HCT116 (cell line): Measurements from ENCODE around the gene MAP2K5. TPM values are rescaled to one million over a fixed set of nuclear protein-coding genes. Genes with fewer than 3 reads are reported as not detected.

Experiments
- ATAC-seq: fragments of 200-7000 bp; cut with Tn5 transposase; 2 replicates; pipeline ENCODE4 v1.9.1; 2020; ENCODE audit warnings: mild to moderate bottlenecking, moderate library complexity
- BruUV-seq: library from RNA; stranded (reverse); fragments of 400-500 nt; replicated peaks from 2 replicates; lab custom pipeline; 2021; lab: Mats Ljungman, UMichigan
- CTCF ChIA-PET: fragments of 300-600 bp; sonication (Branson Sonifier 250); formaldehyde crosslinking; loops from one replicate; lab custom pipeline; 2021; ENCODE audit warnings: antibody characterized with exemption; lab: Charles Lee
- POLR2A ChIA-PET: fragments of 300-600, 350-600 bp; sonication (Branson Sonifier 250); formaldehyde crosslinking; loops from one replicate; lab custom pipeline; 2021; ENCODE audit warnings: antibody characterized with exemption; lab: Charles Lee
- RAD21 ChIA-PET, 2 experiments: fragments of 300-600 bp; sonication (Branson Sonifier 250); formaldehyde crosslinking; loops; one replicate each; lab custom pipeline; 2023; ENCODE audit warnings: low total read pairs in 2 of 2; ENCODE audit not compliant: uncharacterized antibody in 2 of 2, unreplicated experiment in 2 of 2, low non-redundant PET in 1 of 2; lab: Charles Lee
- DNase-seq: peaks from one replicate; pipeline ENCODE4 v3.0.0-alpha.2; 2010; ENCODE audit warnings: low read depth, low spot score
- H2AFZ ChIP-seq: fragments of 200-600 bp; shearing (Covaris generic), sonication (generic); 2 replicates; pipeline ENCODE4 v1.6.1; 2017; ENCODE audit warnings: low read depth, mixed run types, mixed read lengths, antibody characterized with exemption, low read length; ENCODE audit not compliant: poor library complexity, severe bottlenecking
- H3K27ac ChIP-seq: 2 replicates; pipeline ENCODE4 v1.5.1; 2012; ENCODE audit warnings: low read depth, low read length
- H3K27me3 ChIP-seq: fragments of 200-600 bp; sonication (generic); 2 replicates; pipeline ENCODE4 v1.6.1; 2016; ENCODE audit warnings: mixed run types, low read length, mixed read lengths; ENCODE audit not compliant: insufficient read depth
- H3K36me3 ChIP-seq, 2 experiments: fragments of 200-500 bp in 1 of 2; fragments of 200-600 bp in 1 of 2; sonication (Bioruptor generic) in 1 of 2; sonication (generic) in 1 of 2; 2 replicates each; pipeline versions ENCODE4 v1.5.1 to v1.6.1; 2014 to 2016; ENCODE audit warnings: low read length in 2 of 2, inconsistent platforms in 1 of 2, mixed read lengths in 1 of 2, mixed run types in 1 of 2; ENCODE audit not compliant: insufficient read depth in 2 of 2, control insufficient read depth in 1 of 2
- H3K4me1 ChIP-seq, 2 experiments: fragments of 200-600 bp in 1 of 2; sonication (generic) in 1 of 2; 2 replicates each; pipeline versions ENCODE4 v1.5.1 to v1.6.1; 2012 to 2017; ENCODE audit warnings: low read length in 2 of 2, inconsistent platforms in 1 of 2, mild to moderate bottlenecking in 1 of 2, mixed read lengths in 1 of 2, mixed run types in 1 of 2, moderate library complexity in 1 of 2; ENCODE audit not compliant: insufficient read depth in 2 of 2, control insufficient read depth in 1 of 2
- H3K4me2 ChIP-seq: fragments of 200-600 bp; sonication (generic); 2 replicates; pipeline ENCODE4 v1.6.1; 2017; ENCODE audit warnings: mixed run types, low read length, mixed read lengths
- H3K4me3 ChIP-seq, 2 experiments: fragments of 200-600 bp in 1 of 2; sonication (generic) in 1 of 2; replicated peaks in 1 of 2; 2 replicates each; pipeline ENCODE4 v1.5.1; 2011 to 2016; ENCODE audit warnings: low read length in 2 of 2, control low read depth in 1 of 2, low read depth in 1 of 2, mild to moderate bottlenecking in 1 of 2, mixed read lengths in 1 of 2, mixed run types in 1 of 2
- H3K79me2 ChIP-seq: fragments of 200-600 bp; sonication (generic); 2 replicates; pipeline ENCODE4 v1.6.1; 2017; ENCODE audit warnings: mild to moderate bottlenecking, mixed run types, low read length, moderate library complexity, mixed read lengths; ENCODE audit not compliant: insufficient read depth
- H3K9ac ChIP-seq: fragments of 200-600 bp; sonication (generic); 2 replicates; pipeline ENCODE4 v1.6.1; 2016; ENCODE audit warnings: low read length, mixed read lengths
- H3K9me2 ChIP-seq: fragments of 200-600 bp; sonication (generic), shearing (Covaris generic); 2 replicates; pipeline ENCODE4 v1.6.1; 2017; ENCODE audit warnings: mixed run types, mild to moderate bottlenecking, moderate library complexity; ENCODE audit not compliant: insufficient read depth
- H3K9me3 ChIP-seq, 2 experiments: fragments of 200-500 bp in 1 of 2; fragments of 200-600 bp in 1 of 2; sonication (Bioruptor generic) in 1 of 2; sonication (generic) in 1 of 2; 2 replicates each; pipeline ENCODE4 v1.6.1; 2014 to 2017; ENCODE audit warnings: low read length in 2 of 2, mixed read lengths in 2 of 2, inconsistent platforms in 1 of 2, low read depth in 1 of 2, mild to moderate bottlenecking in 1 of 2, mixed run types in 1 of 2, moderate library complexity in 1 of 2; ENCODE audit not compliant: control insufficient read depth in 1 of 2, insufficient read depth in 1 of 2
- H4K20me1 ChIP-seq: fragments of 200-600 bp; sonication (generic), shearing (Covaris generic); 2 replicates; pipeline ENCODE4 v1.6.1; 2017; ENCODE audit warnings: mixed run types, mild to moderate bottlenecking, moderate library complexity; ENCODE audit not compliant: insufficient read depth
- CBX3 ChIP-seq: IDR thresholded peaks from 2 replicates; pipeline ENCODE4 v1.6.1; 2012; ENCODE audit warnings: low read depth
- CEBPB ChIP-seq: IDR thresholded peaks from 2 replicates; pipeline ENCODE4 v1.6.1; 2012; ENCODE audit warnings: low read depth
- EGR1 ChIP-seq: IDR thresholded peaks from 2 replicates; pipeline ENCODE4 v1.6.1; 2012; ENCODE audit warnings: low read depth
- EZH2 ChIP-seq: fragments of 200-600 bp; sonication (generic); IDR thresholded peaks from 2 replicates; pipeline ENCODE4 v1.6.1; 2017; ENCODE audit warnings: antibody characterized with exemption, mixed run types
- FOSL1 ChIP-seq: IDR thresholded peaks from 2 replicates; pipeline ENCODE4 v1.6.1; 2012; ENCODE audit warnings: low read depth
- JUND ChIP-seq: IDR thresholded peaks from 2 replicates; pipeline ENCODE4 v1.6.1; 2012
- RAD21 ChIP-seq: IDR thresholded peaks from 2 replicates; pipeline ENCODE4 v1.6.1; 2012; ENCODE audit warnings: low read depth, mild to moderate bottlenecking
- SIN3A ChIP-seq: IDR thresholded peaks from 2 replicates; pipeline ENCODE4 v1.6.1; 2012; ENCODE audit warnings: low read depth
- SP1 ChIP-seq: IDR thresholded peaks from 2 replicates; pipeline ENCODE4 v1.6.1; 2012; ENCODE audit warnings: low read depth
- SRF ChIP-seq: IDR thresholded peaks from 2 replicates; pipeline ENCODE4 v1.6.1; 2012; ENCODE audit warnings: low read depth
- YY1 ChIP-seq: IDR thresholded peaks from 2 replicates; pipeline ENCODE4 v1.6.1; 2011; ENCODE audit warnings: low read length, low read depth, moderate library complexity, mild to moderate bottlenecking; ENCODE audit not compliant: insufficient replicate concordance; ENCODE audit errors: extremely low read depth
- ZNF274 ChIP-seq: fragments of 200-500 bp; sonication (Bioruptor generic); IDR thresholded peaks from 2 replicates; pipeline ENCODE4 v1.6.1; 2014; ENCODE audit warnings: mild to moderate bottlenecking, low read depth, low read length, inconsistent platforms
- intact Hi-C: fragments of 100-400 bp; cut with micrococcal nuclease; formaldehyde crosslinking; loops from 2 replicates; pipeline ENCODE4 v1.10.0; 2022
- total RNA-seq: library from RNA; stranded (reverse); gene quantifications from one replicate; pipeline ENCODE4 v1.2.1, GENCODE V29; 2021; ENCODE audit not compliant: unreplicated experiment
- TF ChIP-seq, protein P1 (sequence below): IDR thresholded peaks from 2 replicates; pipeline ENCODE4 v1.6.1; 2012; ENCODE audit warnings: low read depth
- TF ChIP-seq, protein P2 (sequence below): IDR thresholded peaks from 2 replicates; pipeline ENCODE4 v1.6.1; 2012
- TF ChIP-seq, protein P3 (sequence below): IDR thresholded peaks from 2 replicates; pipeline ENCODE4 v1.6.1; 2011; ENCODE audit warnings: mild to moderate bottlenecking, low read length, moderate library complexity; ENCODE audit not compliant: insufficient replicate concordance; ENCODE audit errors: extremely low read depth

MAP2K5 gene
- total RNA-seq, 1 experiment from 2014 or later: 15.6 TPM

DNA sequence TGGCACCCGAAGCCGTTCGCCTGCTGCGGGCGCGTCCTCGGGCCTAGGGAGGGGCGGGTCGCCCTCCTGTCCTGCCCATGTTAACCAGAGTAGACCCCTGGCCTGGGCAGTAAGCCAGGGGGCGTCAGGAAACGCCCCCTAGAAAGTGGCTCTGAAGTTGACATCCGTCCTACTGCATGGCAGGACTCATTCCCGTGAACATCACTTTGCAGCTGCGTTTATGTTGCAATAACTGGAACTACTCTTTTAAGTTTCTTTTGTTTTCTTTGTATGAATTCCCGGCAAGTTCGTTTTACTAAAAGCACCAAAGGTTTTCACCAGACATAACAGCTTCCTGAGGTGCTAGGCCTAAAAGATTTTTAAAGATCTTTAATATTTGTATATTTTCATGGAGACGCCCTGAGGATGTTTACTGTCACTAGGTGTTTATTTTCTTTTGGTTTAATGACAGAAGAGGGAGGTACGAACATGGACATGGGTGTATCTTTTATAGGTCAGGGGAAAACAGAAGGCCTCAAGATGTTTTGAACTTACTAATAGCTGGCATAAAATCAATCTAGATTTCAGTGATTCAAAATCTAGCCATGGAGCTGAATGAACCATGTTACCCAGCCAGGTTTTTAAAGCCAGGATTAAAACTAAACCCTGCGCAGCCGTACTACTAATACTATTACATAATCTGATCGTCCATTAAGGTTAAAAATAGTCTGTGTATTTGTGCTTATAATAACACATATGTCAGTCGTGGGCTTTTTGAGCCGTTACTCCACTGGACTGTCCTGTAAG is 20.5 kb upstream of the MAP2K5 start:
- Histone ChIP-seq H3K9me2 (no peaks in the 10 kb centered on the region), H2AFZ (no peak overlapping the region), H3K4me1 (peaks cover 10 to 19% of the 10 kb centered on the region in 2 experiments), H3K36me3 (no peaks in the 10 kb centered on the region), H3K4me3 (peak overlapping the region; percentile 72 to 91), H3K4me2 (peak overlapping the region; percentile 92), H3K27ac (peak overlapping the region; percentile 99), H4K20me1 (no peaks in the 10 kb centered on the region), H3K27me3 (no peaks in the 10 kb centered on the region), H3K79me2 (peaks cover 48% of the 10 kb centered on the region), H3K9ac (peak overlapping the region; percentile 92), H3K9me3 (no peaks in the 10 kb centered on the region)
- ChIA-PET RAD21 (no interaction called here), POLR2A (no interaction called here), CTCF (no interaction called here)
- DNase-seq (no peak), ATAC-seq (no peak)
- BruUV-seq: TSS peak; percentile 70
- TF ChIP-seq SP1 (no peak), CEBPB (0 out of 2 replicates have a peak, but pooled peaks have one; percentile 10)
- TF ChIP-seq, protein P1, sequence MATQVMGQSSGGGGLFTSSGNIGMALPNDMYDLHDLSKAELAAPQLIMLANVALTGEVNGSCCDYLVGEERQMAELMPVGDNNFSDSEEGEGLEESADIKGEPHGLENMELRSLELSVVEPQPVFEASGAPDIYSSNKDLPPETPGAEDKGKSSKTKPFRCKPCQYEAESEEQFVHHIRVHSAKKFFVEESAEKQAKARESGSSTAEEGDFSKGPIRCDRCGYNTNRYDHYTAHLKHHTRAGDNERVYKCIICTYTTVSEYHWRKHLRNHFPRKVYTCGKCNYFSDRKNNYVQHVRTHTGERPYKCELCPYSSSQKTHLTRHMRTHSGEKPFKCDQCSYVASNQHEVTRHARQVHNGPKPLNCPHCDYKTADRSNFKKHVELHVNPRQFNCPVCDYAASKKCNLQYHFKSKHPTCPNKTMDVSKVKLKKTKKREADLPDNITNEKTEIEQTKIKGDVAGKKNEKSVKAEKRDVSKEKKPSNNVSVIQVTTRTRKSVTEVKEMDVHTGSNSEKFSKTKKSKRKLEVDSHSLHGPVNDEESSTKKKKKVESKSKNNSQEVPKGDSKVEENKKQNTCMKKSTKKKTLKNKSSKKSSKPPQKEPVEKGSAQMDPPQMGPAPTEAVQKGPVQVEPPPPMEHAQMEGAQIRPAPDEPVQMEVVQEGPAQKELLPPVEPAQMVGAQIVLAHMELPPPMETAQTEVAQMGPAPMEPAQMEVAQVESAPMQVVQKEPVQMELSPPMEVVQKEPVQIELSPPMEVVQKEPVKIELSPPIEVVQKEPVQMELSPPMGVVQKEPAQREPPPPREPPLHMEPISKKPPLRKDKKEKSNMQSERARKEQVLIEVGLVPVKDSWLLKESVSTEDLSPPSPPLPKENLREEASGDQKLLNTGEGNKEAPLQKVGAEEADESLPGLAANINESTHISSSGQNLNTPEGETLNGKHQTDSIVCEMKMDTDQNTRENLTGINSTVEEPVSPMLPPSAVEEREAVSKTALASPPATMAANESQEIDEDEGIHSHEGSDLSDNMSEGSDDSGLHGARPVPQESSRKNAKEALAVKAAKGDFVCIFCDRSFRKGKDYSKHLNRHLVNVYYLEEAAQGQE: no peak
- intact Hi-C loops: loop anchor here (10.0 kb wide), 1 partner anchor 313 kb away; no protein-coding TSS in a partner anchor

DNA sequence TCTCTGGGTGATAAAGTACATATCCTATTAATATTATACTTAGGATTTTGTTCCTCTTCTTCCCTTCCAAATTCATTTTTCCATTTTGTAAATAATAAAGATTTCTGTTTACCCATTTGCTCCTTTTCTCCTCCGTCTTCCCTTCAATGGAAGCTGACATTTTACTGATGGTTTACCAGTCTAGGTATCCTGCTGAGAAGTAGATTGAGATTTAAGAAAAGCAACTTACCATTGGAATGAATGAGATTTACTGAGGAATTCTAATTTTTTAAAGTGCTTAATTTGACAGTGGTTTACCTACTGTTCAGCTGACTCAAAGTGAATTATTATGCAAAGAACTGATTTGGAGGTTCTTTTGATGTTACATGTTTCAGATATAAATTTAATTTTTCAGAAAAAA is 19.2 kb upstream of the MAP2K5 start:
- no peak for TF ChIP-seq JUND
- no peak for TF ChIP-seq EZH2
- TF ChIP-seq, protein P2, sequence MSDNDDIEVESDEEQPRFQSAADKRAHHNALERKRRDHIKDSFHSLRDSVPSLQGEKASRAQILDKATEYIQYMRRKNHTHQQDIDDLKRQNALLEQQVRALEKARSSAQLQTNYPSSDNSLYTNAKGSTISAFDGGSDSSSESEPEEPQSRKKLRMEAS: no peak
- no peak for TF ChIP-seq SIN3A
- no peak for TF ChIP-seq FOSL1
- TF ChIP-seq CEBPB: no peak
- TF ChIP-seq RAD21: no peak
- TF ChIP-seq CBX3: no peak
- no peak for TF ChIP-seq ZNF274
- no peak for TF ChIP-seq YY1
- no peak for TF ChIP-seq SRF
- TF ChIP-seq, protein P3, sequence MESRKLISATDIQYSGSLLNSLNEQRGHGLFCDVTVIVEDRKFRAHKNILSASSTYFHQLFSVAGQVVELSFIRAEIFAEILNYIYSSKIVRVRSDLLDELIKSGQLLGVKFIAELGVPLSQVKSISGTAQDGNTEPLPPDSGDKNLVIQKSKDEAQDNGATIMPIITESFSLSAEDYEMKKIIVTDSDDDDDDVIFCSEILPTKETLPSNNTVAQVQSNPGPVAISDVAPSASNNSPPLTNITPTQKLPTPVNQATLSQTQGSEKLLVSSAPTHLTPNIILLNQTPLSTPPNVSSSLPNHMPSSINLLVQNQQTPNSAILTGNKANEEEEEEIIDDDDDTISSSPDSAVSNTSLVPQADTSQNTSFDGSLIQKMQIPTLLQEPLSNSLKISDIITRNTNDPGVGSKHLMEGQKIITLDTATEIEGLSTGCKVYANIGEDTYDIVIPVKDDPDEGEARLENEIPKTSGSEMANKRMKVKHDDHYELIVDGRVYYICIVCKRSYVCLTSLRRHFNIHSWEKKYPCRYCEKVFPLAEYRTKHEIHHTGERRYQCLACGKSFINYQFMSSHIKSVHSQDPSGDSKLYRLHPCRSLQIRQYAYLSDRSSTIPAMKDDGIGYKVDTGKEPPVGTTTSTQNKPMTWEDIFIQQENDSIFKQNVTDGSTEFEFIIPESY: no peak
- TF ChIP-seq SP1: no peak
- TF ChIP-seq EGR1: no peak
- TF ChIP-seq, all 23 proteins: peak for 0
- no peak overlapping the region for H2AFZ ChIP-seq
- peaks cover 48% of the 10 kb centered on the region for H3K79me2 ChIP-seq
- no peaks in the 10 kb centered on the region for H3K9me3 ChIP-seq
- no peaks in the 10 kb centered on the region for H3K36me3 ChIP-seq
- RAD21 ChIA-PET: no interaction called here
- POLR2A ChIA-PET: no interaction called here
- H3K4me3 ChIP-seq: no peak overlapping the region
- CTCF ChIA-PET: no interaction called here
- ATAC-seq (no peak), DNase-seq (no peak)
- H3K4me1 ChIP-seq: peaks cover 10 to 19% of the 10 kb centered on the region in 2 experiments
- H3K9me2 ChIP-seq: no peaks in the 10 kb centered on the region
- H3K27ac ChIP-seq: no peak overlapping the region
- intact Hi-C loops: loop anchor here (10.0 kb wide), 1 partner anchor 311 kb away; no protein-coding TSS in a partner anchor
- peak overlapping the region; percentile 92; the same call in 1 of the 2 replicates for H3K4me2 ChIP-seq
- no peaks in the 10 kb centered on the region for H4K20me1 ChIP-seq
- no peak overlapping the region for H3K9ac ChIP-seq
- no TSS peak for BruUV-seq
- no peaks in the 10 kb centered on the region for H3K27me3 ChIP-seq
